ENCODE measurements around the gene CALHM2.
A peak's percentile ranks its signal among the peaks of the same experiment; 100 is the strongest.
"Not testable (repeated sequence)": the region's sequence is repeated elsewhere in the genome, so short reads cannot be mapped to it uniquely, and the experiment has no call there.

Gene CALHM2

DNA sequence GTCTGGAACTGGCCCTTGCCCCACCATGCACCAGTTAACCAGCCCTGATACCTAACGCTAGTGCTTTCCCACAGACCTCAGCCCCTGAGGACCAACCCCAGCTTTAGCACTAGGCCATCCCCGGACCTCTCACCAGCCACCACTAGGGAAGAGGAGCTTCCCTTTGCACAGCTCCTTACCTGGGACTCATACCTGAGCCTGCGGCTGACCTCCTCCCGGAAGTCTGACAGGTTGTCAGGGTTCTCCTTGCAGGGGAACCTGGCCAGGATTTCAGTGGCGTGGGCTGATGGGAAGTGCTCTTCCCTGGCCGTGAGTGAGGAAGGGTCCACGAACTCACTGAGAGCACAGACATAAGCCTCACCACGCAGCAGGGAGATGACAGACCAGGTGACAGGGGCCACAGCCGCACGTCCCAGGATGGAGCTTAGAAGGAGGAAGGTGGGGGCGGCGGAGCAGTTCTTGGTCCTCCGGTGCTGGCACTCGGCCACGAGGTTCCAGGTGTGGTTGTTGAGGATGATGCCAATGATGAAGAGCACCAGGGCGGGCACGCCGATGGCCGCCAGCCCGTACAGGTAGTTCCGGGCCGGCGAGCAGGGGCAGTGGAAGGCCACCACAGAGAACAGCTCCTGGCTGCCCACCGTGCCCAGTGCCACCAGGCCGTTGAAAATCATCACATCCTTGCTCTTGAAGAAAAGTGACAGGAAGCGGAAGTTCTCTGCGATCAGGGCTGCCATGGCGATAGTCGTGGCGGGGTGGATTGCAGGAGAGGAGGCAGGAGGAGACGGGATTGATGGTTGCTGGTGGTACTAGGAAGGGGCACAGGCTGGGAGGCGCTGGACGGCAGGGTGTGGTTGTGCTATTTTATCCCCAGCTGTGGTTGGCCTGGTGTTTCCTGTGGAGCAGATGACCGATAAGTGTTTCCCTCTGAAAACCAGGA lies 2.7 kb downstream of the CALHM2 start:
- DNase-seq, result peak; percentile 16

DNA sequence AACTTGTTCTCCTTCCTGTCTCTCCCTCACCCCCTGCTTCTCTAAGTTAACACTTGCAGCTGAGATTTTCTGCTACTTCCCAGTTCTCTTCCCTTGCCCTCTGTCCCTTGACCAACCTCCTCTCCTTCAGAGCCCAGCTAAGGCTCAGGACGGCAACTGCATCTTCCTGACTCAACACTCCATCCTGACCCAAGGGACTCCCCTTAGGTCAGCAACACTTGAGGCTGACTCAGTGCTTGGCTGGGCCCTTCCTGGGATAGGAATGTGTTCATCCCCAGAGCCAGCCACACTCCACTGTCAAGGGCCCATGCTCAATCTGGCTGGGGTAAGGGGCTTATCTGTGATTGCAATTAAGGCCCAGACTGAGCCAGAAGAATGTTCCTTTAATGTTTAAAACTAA lies 3.4 kb downstream of the CALHM2 start:
- DNase-seq, result no peak

DNA sequence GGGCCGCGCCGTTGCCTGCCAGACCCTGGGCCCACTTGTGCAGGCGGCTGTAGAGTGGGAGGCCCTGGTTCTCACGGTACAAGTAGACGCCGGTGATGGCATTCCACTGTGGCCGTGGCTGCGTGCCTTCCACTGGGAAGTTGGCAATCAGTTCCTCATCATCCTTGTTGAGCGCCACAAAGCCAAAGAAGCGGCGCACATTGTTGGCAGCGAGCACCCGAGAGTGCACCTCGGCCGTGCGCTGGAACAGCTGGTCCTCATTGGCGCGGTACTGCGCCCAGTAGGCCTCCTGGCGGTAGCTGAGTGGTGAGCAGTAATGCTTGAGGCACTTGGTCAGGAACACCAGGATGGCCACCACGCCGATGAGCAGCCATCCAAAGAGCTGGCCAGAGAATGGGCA lies 5.0 kb downstream of the CALHM2 start:
- DNase-seq, result no peak

DNA sequence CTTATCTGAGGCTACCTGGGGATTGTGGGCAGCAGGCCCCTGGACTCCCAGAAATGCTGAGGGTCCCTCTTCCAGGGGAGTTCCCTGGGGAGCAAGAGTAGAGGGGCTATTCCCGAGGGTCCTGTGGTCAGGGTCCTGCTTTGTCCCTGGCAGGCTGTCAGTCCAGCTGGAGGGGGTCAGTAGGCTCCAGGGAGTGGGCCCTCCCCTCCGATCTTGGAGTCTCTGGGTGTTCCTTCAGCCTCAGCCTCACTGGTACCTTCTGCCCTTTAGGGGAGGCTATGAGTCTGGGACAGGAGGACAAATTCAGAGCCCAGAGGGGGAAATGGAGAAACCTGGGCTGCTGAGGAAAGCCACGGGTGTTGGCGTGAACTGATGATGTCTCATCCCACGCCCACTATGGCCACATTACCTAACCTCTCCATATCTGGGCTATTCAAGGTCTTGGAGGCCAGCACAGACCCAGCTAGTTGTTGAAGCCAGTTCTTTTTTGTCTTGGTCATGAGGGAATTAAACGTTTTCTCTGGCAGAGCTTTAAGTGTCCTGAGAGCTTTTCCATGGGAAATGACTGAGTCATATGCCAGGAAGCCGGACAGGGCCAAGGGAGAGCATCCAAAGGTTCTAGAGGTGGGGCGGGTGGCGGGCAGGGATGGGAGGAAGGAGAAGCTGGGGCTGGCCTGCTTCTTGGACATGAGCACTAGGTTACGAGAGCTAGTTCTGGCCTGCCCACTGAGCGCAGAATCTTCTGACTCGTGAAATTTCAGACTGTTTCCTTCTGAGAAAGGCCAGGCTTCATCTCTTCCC lies 6.2 kb downstream of the CALHM2 start:
- DNase-seq, result no peak

DNA sequence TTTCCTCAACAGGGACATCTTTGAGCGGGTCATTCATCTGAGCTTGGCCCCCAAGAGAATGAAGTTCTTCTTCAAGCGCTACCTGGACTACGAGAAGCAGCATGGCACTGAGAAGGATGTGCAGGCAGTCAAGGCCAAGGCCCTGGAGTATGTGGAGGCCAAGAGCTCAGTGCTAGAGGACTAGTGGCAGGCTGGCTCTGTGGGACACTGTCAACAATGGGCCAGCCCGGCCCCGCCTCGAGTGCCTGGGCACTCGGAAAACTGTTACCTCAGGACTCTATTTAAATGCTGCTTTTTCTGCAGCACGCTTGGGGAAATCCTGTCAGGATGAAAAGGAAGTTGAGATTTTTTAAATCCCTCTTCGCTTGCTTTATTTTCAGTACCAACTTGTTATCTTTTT lies 6.8 kb downstream of the CALHM2 start:
- DNase-seq, result no peak

DNA sequence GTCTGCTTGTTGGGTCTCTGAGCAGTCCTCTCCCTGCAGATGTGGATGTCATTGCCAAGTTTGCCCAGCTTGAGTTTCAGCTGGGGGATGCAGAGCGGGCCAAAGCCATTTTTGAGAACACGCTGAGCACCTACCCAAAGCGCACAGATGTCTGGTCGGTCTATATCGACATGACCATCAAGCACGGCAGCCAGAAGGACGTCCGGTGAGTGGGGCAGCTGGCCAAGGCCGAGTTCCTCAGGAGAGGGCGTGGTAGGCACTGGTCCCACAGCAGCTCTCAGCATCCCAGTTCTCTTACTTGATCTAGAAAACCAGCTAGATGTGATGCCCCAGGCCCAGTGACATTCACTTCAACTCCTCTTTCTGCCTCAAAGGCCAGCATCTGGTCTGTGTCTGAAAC lies 7.7 kb downstream of the CALHM2 start:
- no peak for DNase-seq

DNA sequence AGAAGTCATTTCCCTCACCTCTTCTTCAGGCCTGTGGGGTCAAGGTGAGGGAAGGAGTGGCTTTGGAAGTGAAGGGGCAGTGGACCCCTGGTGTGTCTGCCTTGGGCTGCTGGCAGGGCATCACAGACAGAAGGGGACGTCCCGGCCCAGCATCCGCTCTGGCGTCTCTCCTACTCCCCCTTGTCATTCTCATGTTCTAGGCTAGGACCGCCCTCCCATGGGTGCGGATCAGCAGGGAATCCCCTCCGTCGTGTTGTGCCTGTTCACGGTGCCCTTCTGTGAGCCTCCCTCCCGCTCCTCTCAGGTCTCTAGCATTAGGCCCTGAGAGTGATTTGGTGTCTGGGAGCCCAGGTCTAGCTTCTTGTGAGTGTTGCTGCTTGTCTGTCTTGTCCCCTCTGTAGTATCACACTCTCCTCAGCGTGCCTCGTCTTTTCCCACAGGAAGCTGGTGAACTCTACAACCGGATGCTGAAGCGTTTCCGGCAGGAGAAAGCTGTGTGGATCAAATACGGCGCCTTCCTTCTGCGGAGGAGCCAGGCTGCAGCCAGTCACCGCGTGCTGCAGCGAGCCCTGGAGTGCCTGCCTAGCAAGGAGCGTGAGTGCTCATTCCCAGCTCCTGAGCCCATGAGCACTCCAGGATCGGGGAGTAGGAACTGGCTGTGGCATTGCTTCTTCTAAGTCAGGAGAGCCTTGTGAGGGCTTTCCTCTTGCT lies 8.5 kb downstream of the CALHM2 start:
- DNase-seq, result no peak

DNA sequence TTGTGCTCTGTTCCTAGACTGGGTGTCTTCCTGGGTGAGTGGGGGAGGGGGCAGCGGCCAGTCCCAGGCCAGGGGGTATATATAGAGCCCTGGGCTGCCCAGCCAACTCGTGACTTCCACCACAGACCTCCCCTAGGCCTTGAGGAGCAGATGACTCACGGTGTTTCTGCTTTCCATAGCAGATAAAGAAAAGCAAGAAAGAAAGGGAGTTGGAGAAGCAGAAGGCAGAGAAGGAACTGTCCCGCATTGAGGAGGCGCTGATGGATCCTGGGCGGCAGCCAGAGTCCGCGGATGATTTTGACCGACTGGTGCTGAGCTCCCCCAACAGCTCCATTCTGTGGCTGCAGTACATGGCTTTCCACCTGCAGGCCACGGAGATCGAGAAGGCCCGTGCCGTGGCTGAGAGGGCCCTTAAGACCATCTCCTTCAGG lies 10.1 kb downstream of the CALHM2 start:
- no peak for DNase-seq

DNA sequence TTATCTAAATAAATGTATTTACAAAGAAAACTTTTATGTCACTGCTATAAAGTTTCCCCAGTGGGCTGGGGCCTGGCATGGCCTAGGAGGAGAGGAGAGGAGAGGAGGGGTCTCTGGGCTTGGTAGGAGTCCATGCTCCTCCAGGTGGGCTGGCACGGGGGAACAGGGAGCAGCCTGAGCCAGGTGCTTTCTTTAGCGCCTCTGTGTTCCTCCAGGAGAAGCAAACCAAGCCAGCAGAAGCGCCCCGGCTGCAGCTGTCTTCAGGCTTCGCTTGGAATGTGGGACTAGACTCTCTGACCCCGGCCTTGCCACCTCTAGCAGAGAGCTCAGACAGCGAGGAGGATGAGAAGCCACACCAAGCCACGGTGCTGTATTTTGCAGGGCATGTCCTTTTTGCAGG lies 10.6 kb downstream of the CALHM2 start:
- no peak for DNase-seq

DNA sequence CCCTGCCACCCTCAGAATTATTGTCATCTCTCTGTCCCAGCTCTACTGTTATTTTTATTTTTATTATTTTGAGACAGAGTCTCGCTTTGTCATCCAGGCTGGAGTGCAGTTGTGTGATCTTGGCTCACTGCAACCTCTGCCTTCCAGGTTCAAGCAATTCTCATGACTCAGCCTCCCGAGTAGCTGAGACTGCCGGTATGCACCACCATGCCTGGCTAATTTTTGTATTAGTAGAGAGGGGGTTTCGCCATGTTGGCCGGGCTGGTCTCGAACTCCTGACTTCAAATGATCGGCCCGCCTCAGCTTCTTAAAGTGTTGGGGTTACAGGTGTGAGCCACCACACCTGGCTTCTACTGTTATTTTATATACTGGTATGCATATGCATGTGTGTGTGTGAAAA lies 11.0 kb downstream of the CALHM2 start:
- DNase-seq, result no peak

DNA sequence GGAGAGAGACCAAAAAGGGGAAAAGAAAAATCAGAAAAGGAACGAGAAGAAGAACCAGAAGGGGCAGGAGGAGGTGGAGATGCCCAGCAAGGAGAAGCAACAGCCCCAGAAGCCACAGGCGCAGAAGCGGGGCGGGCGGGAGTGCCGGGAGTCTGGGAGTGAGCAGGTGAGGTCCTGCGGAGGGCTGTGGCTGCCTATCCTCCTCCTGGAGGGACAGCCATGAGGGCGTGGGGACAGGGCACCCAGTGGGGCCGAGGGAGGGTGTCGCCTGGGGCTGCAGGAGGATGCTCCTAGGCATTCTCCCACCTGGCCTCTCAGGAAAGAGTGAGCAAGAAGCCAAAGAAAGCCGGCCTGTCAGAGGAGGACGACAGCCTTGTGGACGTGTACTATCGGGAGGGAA lies 11.8 kb downstream of the CALHM2 start:
- no peak for DNase-seq

DNA sequence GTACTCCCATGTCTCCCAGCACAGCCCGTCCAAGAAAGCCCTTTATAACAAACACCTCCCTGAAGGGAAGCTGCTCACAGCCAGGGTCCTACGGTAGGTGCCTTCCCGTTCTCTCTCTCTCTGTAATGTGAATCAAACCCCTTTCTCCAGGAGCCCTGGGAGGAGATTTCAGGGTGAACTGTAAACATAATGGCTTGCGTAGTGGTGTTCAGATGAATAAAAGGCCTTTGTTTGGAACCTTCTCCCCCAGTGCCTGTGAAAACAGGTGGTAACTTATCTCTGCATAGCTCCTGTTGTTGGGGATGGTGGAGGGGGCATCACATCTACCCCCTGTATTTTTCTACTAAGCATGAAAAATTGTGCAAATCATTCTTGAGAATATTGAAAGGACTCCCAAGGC lies 12.4 kb downstream of the CALHM2 start:
- DNase-seq, result no peak

DNA sequence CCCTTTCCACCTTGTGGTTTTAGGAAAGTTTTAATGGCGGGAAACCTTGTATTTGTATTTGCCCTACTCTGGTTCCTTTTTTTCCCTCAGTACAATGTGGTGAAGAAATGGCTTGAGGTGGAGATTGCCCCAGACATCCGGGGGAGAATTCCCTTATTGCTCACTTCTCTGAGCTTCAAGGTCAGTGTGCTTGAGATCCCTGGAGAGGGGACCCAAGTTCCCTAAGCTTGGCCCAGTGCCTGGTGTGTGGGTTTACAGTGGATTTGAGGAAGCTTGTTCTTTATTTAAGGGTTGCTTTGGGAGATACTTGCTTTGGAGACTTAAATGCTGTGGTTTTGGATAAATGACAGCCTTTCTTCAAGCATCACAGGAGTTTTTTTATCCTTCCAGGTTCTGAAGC lies 18.3 kb downstream of the CALHM2 start:
- no peak for DNase-seq

DNA sequence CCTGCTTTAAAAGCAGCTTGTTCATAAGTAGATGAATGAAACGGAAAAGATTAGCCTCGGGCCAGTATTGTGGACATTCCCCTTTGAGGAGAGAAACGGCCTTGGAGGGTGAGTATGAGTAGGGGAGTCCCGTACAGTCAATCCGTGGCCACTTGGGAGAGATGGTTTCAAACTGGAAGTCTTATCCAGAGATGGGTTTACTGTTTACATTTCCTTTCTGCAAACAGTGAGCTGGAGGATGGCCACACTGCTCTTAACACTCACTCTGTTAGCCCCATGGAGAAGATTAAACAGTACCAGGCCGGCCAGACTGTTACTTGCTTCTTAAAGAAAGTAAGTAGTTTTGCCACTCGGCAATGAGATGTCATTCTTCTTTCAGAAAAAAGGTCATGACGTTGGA lies 20.3 kb downstream of the CALHM2 start:
- no peak for DNase-seq

DNA sequence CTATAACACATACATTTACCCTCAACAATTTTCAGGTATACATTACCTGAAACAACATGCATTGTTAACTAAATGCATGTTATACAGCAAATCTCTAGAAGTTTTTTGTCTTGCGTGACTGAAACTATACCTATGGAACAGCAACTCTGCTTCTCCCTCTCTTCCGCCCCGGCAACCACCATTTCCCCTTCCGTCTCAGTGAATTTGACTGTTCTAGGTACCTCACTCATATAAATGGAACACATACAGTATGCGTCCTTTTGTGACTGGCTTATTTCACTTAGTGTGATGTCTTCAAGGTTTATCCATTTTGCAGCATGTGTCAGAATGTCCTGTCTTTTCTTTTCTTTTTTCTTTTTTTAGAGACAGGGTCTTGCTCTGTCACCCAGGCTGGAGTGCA lies 22.5 kb downstream of the CALHM2 start:
- no peak for DNase-seq

DNA sequence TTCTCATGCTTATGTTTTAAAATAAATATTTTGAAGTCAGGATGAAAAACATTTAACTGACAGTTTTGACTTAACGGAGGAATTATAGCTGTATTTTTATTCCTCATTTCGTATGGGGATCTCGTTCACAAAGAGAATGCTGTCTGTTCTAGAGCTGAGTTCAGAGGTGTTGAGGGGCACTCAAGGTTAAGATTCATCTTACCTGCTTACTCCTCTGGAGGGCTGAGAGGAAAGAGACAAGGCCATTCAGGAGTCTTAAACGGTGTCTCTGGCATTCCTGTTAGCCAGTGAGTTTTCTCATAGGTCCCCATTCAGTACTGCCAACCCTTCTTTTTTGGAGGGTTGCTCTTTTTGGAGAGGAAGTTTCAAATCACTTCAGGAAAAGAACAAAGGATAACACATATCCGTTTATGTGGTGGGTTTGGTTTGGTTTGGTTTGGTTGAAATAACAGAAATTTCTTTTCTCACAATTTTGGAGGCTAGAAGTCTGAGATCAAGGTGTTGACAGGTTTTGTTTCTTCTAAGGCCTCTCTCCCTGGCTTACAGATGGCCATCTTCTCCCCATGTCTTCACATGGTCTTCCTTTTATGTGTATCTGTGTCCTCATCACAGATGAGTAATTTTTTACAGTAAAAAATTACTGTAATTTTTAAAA lies 23.1 kb downstream of the CALHM2 start:
- no peak for DNase-seq

DNA sequence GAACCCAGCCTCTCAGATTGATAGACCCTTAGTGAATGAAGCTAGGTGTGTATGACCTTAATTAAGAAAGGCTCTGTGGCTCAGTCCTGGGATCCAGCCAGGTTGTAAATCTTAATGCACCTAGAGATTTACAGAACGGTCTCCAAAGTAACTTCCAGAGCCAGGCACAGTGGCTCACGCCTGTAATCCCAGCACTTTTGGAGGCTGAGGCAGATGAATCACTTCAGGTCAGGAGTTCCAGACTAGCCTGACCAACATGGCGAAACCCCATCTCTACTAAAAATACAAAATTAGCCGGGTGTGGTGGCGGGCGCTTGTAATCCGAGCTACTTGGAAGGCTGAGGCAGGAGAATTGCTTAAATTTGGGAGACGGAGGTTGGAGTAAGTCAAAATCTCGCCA lies 24.3 kb downstream of the CALHM2 start:
- DNase-seq, result no peak

DNA sequence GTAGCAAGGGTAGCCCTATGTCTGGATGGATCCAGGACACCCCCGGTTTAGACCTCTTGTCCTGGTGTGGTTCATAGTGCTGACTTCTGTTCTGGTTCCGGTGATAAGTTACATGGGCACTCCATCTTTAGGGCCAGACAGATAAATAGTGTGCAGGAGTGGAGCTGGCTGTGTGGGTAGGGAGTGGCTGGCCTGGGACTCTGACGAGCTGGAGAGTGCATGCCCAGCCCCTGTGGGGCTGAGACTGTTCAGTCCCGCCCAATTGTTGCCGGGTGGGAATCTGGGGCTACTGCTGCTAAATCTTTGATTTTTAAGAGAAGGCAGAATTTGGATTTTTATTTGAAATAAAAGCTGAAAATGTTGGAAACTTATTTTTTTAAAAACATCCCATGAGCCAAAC lies 28.4 kb downstream of the CALHM2 start:
- DNase-seq, result no peak

DNA sequence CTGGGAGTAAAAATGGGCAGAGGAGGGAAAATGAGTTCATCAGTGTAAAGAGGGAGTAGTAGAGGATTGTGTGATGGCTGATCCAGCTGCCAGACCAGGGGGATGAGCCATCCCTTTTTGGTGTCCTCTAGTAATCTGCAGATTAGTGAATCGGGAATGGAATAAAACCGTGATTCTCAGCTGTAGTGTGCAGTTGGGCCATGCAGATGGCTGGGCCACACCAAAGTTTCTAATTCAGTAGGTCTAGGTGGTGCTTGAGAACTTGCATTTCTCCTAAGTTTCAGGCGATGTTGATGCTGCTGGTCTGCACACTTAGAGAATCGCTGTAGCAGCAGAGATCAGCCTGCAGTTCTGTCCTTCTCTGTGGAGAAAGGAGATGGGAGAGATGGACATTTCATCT lies 33.1 kb downstream of the CALHM2 start:
- no peak for DNase-seq

DNA sequence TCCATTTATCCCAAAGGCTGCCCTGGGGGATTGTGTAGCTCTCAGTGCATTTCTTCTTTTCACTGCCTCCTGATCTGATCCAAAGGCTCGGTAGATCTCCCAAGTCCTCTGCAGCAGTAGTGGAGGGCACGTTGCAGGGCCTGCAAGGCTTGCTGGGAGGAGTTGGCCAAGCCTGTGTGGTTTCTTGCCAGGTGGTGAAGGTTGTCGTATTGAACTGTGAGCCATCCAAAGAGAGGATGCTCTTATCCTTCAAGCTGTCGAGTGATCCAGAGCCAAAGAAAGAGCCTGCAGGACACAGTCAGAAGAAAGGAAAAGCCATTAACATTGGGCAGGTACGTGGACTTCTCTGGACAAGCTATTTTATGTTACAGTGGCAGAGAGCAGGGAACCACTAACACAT lies 34.6 kb downstream of the CALHM2 start:
- DNase-seq, result no peak

DNA sequence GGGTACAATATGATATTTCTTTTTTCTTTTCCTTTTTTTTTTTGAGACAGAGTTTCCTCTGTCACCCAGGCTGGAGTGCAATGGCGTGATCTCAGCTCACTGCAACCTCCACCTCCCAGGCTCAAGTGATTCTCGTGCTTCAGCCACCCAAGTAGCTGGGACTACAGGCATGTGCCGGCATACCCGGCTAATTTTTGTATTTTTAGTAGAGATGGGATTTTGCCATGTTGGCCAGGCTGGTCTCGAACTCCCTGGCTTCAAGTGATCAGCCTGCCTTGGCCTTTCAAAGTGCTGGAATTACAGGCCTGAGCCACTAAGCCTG lies 35.1 kb downstream of the CALHM2 start:
- DNase-seq, result not testable (repeated sequence)

DNA sequence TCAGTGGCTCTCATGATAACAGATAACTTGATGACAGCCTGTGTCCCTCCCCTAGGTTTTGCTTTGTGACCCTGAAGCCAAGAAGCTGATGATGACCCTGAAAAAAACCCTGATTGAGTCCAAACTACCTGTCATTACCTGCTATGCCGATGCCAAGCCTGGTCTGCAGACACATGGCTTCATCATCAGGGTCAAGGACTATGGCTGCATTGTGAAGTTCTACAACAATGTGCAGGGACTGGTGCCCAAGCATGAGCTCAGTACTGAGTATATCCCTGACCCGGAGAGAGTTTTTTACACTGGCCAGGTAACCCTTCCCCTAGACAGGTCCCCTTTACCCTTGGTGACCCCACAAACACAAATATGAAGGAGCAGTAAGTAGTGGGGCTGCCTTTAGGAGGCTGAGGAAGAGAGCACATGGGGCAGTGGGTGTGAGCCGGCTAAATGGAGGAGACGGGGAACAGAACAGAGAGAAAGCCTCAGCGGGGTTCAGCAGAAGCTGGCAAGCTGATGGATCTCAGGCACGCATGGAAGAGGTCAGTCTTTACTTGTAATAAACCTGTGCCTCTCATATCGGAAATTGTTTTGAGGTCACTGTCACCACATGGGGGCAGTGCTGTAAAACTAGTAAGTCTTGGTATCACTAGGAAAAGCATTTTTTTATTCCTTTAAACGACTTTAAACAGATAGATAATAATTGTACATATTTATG lies 35.6 kb downstream of the CALHM2 start:
- peak; percentile 86 for DNase-seq

DNA sequence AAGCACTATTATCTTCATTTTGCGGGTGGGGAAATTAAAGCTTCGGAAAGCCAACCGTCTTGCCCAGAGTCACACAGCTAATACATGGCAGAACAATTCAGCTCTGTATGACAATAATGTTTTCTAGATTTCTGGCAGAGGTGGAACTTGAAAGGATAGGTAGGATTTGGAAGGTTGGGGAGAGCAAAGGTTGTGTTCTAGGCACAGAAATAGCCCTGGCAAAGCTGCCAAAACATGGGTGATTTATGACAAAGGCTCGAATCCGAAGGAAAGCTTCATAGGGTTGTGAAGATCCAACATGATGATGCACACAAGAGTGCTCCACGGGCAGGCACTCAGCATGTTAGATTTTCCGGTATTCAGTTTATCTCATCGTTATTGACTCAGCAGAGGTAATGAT lies 36.6 kb downstream of the CALHM2 start:
- no peak for DNase-seq
